HG02938 (cell line): Measurements from ENCODE around the gene CLK1.
"Not testable (repeated sequence)": the region's sequence is repeated elsewhere in the genome, so short reads cannot be mapped to it uniquely, and the experiment has no call there.

Source experiments
- ATAC-seq: cut with Tn5 transposase; IDR thresholded peaks from one replicate; pipeline ENCODE4 v1.9.1; 2021; ENCODE audit warnings: mild to moderate bottlenecking, moderate library complexity; ENCODE audit not compliant: unreplicated experiment

CLK1 gene

DNA sequence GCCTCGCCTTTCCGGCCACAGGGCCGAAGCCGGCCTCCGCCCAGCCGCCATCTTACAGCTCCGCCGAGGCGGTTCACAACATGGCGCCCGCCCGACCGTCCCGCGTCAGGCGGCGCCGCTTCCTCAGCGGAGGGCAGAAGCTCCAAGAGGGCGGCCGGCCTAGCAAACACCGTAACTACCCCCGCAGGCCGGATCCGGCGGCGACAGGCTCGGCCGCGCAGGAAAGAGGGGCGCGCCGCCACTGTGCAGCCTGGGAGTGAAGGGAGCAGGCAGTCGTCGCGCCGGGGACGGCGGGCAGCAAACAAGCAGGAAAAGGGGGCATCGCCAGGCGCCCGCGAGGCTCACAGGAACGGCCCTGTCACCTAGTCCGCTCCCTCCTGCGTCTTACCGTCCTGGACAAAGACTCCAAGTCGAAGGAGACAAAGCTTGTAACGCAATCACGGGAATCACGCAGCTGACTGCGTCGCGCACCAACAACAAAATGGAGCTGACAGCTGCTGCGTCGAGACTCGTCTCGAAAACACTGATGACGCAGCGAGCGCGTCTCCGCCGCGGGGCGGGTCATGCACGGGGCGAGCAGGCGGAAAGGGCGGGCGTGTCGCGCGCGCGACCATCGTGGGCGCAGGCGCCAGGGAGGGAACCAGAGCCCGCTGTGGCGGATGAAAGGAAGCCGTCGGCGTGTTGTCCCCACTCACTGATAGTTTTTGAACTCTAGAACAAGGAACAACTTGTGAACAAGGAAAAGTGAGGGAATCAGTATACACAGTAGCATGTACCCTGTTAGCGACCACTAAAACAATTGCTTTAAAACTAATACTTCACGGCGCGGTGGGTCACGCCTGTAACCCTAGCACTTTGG is at the start of gene CLK1:
TSS of gene CLK1 (minus strand) at position 483 of the 859 bp plus-strand sequence. CDS start 2,796 bp downstream, outside the sequence.
- ATAC-seq, result peak; percentile 80

DNA sequence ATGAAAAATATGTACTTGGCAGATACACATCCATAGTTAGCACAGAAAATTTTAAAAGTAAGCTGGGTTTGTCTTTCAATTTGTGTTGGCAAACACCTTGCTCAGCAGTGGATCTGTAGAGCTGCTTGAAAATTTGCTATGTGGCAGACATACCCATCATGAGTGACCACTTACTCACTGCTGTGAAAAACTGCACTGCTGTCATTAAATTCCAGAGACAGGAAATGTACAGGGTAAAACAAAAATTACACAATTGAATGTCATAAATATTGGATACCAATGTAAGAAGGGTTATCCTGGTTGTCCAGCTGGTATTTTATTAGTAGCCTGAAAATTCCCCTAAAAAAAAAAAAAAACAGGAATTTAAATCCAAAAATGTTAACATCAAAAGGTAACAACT is 49.2 kb upstream of the CLK1 start:
- ATAC-seq, result no peak

DNA sequence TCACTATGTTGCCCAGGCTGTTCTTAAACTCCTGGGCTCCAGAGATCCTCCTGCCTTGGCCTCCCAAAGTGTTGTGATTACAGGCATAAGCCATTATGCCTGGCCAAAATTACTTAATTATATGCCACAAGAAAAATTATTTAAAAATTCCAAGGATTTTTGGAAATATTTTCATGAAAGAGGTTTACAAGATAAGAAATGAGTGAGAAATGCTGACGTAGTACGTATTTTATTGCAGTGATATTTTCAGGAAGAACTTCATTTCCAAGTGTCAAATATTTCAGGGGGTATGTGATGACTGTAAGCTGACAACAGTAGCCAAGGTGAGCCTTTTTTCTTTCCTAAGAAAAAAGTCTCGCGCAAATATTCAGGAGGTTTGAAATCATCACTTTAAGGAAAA is 45.5 kb upstream of the CLK1 start:
- no peak for ATAC-seq

DNA sequence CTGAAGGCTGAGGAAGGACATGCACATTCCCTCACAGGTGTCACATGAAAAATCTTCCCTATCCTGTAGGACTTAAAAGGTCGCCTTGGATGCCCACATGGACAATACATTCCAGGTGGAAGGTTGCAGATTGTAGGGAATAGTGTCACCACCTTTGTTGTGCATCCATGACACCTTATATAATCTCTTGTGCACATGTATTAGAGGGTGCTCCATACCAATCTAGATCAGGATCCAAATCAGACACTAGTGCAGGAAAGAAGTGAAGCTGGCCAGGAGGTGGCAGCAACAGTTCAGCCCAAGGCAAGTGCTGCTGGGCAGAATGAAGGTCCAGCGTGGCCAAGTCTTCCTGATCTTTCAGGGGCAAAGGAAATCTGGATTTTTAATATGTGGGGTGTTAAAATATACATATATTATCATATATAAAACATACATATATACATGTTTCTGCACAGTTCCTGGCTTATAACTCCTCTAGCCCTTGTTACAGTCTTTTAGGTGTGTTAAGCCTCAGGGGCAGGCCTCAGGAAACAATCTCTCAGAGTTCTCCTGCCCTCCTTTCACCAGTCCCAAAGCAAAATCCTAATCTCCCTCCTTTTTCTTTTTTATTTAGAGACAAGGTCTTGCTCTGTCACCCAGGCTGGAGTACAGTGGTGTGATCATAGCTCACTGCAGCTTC is 41.3 kb upstream of the CLK1 start:
- ATAC-seq, result no peak

DNA sequence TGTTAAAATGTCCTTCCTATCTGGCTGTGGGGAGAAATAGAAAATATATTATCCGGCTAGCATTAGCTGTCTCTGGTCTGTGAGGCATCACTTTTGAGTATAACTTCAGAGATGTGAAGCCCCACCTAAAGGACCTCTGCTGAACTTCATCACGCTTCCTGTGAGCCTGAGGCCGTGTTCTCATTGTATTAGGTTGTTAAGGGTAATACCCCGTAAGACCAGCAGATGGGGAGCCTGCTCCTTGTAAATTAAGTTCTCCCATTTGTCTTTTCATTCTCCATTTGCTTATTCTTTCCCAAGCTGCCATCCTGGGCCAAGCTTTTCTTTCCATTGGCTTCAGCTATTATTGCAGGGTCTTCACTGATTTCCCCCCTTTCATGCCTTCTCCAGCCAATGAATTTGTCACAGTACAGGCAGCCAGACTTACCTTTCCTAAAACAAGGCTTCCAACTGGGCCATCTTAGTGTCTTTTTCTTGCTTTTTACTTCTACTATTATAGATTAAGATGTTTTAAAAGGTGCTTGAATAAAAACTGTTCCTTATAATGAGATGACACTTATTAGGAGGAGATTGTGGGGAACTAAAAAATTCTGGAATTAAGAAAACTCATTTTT is 37.1 kb upstream of the CLK1 start:
- peak; percentile 99 for ATAC-seq

DNA sequence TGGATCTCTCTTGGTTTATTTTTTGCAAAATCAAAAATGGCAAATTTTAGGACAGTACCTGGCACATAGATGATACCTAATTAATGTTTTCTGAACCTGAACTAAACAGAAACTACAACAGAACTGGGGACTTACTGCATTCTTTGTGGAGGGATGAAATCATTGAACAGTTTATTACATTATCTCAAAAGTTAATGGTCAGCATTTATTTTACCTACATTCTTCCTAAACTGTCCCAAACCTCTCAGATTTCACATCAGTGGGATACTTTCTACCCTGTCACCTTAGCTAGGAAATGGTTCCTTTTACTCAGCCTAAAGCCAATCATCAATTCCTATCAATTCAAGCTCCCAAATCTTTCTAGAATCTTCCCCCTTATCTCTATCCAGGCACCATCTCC is 35.0 kb upstream of the CLK1 start:
- no peak for ATAC-seq

DNA sequence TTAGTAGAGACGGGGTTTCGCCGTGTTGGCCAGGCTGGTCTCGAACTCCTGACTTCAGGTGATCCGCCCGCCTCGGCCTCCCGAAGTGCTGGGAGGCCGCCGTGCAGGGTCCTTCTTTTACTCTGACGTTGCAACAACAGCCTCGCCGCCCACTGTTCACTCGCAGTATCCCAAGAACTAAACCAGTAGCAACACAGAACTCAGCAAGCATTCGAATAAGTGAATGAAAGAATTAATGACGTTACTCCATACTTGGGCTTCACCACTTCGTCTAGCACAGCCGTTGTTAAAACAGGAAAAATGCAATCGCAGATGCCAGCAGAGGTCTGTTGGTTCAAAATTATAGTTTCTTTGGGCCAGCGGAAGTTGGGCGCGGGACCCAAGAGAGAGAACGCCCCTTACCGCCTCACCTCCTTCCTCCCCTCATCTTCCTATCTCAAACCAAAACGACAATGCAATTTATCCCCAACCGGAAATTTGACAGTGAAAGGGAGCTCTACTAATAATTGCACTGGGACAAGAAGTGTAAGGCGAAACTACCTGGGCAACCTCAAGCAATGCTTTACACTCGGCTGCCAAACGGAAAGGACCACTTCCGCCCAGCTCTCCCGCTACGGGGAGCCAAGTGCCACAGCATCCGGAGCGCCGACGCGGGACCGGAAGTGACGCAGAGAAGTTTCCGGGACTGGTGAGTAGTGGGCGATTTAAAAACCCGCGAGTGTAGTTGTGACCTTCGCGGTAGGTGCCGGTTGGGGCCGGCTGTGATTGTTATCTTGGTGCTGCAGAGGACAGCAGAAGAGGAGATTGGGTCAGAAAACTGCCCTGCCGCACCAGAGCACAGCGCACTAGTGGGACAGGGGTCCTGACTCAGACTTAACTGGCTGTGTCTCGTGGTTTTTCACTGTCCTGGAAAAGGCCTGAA is 24.5 kb upstream of the CLK1 start, which contains the start of the genes NIF3L1 and PPIL3:
TSS of gene NIF3L1 (plus strand) at position 668 of the 922 bp plus-strand sequence. CDS start 2,573 bp downstream, outside the sequence.
TSS of gene PPIL3 (minus strand) at position 374 of the 922 bp plus-strand sequence. CDS start 1,462 bp downstream, outside the sequence.
- ATAC-seq, result peak; percentile 86

DNA sequence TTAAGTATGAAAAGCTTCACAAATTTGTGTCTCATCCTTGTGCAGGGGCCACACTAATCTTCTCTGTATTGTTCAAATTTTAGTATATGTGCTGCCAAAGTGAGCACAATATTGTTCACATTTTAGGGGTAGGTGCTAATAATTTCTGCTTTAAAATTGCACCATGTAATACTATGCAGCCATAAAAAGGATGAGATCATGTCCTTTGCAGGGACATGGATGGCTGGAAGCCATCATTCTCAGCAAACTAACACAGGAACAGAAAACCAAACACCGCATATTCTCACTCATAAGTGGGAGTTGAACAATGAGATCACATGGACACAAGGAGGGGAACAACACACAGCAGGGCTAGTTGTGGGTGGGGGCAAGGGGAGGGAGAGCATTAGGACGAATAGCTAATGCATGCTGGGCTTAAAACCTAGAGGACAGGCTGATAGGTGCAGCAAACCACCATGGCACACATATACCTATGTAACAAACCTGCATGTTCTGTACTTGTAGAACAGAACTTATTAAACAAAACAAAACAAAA is 17.3 kb upstream of the CLK1 start:
- not testable (repeated sequence) for ATAC-seq

DNA sequence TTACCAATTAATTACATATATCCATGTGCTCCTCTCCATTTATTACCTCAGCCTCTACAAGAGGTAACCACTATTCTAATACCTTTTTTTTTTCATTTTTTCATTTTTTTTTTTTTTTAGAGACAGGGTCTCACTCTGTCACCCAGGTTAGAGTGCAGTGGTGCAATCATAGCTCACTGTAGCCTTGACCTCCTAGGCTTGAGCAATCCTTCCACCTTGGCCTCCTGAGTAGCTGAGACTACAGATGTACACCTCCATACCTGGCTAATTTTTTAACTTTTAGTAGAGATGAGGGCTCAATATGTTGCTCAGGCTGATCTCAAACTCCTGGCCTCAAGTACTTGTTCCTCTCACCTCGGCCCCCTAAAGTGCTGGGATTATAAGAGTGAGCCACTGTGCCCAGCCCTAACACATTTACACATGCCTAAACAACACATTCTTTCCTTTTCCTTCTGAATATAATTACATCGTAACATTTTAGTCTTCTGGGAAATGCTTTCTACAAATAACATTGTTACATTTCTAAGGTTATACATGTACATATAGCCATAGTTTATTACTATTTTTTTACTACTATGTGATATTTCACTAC is 13.9 kb upstream of the CLK1 start:
- no peak for ATAC-seq

DNA sequence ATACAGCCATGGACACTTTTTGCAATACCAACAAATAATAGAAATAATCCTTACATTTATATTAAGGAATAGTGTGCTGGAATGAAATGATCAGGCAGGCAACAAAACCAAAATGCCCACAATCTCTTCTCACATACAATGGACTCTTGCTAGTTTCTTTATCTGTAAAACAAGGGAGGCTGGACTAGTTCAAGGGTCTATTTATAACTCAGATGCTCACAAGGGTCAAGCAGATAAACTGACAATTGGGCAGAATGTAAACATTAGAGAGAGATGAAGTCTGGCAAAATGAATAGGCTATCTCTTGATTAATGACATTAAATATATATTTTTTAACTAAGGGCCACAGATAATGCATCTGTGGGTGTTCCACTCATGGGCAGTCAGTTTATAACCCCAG is 13.0 kb upstream of the CLK1 start:
- no peak for ATAC-seq

DNA sequence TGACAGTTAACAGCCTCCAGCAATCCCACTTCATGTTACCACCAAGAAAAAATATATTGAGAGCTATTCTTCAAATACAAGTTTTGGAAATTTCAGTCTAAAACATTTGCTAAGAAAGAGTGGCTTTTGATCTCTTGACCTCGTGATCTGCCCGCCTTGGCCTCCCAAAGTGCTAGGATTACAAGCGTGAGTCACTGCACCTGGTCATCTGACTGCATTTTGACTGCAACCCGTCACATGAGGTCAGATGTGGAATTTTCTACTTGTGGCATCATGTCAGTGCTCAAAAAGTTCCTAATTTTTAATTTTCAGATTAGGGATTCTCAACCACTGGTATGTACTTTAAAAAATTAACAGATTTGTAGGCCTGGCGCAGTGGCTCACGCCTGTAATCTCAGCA is 9.1 kb upstream of the CLK1 start:
- ATAC-seq, result no peak

DNA sequence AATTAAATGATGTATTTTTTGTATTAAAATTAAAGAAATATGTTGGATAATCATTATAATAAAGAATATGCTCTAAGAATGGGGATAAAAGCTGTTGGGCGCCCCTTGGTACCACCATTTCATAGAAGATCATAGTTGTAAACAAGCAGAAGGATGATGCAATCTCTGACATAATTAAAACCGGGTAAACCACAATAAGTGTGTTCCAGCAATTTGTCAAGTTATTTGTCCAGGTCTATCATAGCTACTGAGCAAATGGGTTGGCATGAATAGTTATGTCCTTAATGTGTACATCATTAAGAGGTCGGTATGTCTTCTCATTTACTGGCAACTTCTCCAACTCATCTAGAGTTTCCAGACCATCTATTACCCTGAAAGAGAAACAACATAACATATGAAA is 6.7 kb upstream of the CLK1 start:
- ATAC-seq, result no peak

DNA sequence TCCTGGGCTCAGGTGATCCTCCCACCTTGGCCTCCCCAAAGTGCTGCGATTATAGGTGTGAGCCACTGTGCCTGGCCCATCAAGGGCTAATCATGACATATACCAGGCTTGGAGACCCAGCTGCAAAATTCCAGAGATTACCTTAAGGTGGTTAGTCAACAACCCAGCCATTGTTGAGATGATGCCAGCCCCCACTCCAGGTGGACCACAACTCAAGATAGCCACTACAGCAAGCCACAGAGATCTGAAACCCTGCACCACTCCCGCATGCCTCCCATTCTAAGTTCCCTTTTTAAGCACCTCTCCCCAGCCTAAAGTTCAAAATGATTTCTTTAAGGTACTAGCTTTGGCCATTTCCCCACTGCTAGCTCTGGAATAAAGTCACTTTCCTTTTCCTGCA is 4.6 kb upstream of the CLK1 start:
- no peak for ATAC-seq

DNA sequence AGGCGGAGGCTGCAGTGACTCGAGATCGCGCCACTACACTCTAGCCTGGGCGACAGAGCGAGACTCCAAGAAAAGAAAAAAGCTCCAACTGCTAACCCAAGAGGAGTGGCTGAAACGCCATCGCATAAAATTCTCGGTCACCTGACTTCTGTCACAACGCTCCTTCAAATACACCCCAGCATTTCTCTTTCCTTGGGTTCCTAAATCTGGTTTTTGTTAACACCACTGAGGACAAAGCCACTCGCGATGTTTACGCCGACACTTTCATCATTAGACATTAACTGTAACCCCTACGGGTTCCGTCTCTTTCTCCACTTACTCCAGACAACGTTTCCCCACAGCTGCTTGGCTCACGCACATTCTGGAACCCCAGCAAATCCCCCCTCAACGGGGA is 679 bp downstream of the CLK1 start:
- peak; percentile 11 for ATAC-seq

DNA sequence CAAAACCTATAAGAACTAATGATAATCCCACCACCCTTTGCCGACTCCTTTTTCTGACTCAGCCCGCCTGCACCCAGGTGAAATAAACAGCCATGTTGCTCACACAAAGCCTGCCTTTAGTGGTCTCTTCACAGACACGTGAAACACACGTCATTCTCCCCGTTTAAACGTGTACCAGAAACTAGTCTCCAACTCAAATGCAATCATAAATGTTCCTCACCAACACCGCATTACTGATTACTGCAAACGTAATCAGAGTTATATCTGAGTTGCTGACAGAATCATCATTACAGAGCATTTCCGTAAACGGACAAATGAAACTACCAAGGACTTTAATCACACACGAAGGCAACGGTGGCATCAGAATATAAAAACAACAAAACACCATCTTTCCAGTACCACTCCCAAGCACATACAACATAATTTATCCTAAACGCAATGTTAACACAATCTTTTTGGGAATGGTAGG is 1.9 kb downstream of the CLK1 start:
- peak; percentile 27 for ATAC-seq

DNA sequence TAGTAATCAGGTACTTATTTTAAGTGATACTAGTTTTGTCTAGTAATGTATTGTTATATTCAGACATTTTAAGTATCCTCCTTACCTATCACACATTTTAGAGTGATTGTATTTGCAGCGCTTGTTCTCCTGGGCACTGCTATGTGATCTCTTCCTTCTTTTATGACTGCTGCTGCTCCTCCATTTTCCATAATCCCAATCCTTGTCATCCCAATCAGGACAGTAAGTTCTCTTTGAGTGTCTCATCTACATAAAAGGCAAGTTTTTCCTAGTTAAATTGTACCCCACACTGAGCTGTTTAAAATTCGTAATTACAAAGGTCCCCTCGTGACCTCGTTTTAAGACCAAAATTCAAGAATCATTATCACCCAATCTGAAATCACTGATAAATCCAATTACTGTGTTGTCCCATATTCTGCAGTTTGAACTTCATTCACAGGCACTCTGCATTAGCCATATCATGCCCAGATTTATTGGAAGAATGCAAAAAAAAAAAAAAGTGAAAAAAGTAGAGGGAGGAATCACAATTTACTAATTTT is 2.8 kb downstream of the CLK1 start:
- no peak for ATAC-seq

DNA sequence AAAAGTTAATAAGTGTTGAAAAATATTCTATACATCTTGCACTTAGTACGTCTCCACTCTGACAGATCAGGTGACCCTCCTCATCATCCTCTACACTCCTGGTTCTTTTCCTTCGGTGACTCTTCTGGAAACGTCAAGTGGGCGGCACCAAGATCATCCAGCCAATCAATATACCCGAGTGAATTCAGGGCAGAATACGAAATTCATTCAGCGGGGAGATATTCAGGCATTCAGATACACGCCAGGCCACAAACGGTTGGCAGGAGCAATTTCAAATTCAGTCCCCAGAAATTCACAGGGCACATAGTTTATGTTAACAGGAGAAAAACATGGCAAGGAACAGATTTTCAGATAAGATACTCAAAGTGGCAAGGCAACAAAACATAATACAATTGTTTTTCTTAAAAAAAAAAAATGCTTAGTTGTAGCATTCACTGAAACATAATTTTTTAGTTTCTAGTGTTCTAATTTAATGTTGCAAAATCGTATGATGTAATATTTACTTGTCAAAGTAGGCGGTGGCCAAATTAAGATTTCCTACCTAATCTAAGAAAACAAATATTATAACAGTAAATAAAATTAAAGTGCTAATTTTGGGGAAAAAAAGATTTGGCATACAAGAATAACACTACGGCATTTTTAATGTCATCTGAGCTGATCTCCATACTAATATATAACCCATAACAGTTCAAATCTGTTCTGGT is 4.2 kb downstream of the CLK1 start:
- ATAC-seq, result no peak

DNA sequence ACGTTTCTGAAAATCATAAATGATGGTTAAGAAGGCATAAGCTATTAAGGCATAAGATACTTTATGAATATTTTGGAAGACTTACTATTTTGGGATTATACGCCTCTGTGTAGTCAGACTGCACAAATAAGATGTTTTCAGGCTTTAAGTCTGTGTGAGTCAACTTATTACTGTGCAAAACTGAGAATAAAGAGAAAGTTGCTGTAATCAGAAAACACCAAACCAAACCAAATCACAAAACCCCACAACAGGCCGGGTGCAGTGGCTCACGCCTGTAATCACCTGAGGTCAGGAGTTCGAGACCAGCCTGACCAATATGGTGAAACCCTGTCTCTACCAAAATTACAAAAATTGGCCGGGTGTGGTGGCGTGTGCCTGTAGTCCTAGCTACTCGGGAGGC is 7.7 kb downstream of the CLK1 start:
- ATAC-seq, result no peak

DNA sequence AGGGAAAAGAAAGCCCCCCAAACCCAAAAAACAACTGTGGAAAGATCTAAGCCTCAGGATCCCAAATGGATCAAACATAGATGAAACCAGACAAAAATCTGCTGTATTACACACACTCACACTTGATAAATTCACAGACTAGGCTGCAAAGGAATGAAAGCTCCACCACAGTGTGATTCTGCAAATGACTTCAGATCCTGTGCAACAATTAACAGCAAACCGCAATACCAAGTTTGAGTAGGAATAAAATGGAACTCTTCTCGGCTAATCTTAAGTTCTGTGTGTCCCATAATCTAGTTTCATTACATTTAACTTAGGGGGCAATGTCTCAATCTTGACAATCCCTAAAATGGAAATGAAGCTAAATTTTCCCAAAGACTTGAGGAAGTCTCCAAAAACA is 11.9 kb downstream of the CLK1 start:
- no peak for ATAC-seq
